HG03378 (cell line): ENCODE results near the gene AGAP1.

Experiments used
- ATAC-seq: cut with Tn5 transposase; IDR thresholded peaks from one replicate; pipeline ENCODE4 v1.9.1; 2021; ENCODE audit warnings: mild to moderate bottlenecking, moderate library complexity; ENCODE audit not compliant: unreplicated experiment

AGAP1 gene

DNA sequence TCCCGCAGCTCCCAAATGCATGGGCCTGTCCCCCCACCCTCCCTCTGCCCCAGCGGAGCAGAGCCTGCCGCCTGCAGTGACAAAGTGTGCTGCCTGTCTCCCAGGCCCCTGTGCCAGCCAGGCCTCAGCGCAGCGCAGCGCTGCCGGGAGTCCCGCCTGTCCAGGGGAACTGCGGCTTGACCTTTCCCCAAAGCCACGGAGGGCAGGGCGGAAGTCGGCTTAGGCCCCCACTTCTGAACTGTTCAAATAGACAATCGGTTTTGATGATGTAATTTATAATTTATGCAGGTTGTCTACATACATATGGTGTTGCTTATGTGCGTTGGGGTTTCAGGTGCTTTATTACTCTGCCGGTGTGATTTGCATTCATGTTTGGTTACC, 667.2 kb downstream of the AGAP1 start:
- ATAC-seq = no peak

- ATAC-seq = no peak
Measured at GRCh38 chr2:236161531-236161930, 667.7 kb downstream of the AGAP1 start.

- ATAC-seq = no peak
Measured at GRCh38 chr2:236162031-236162845, 668.4 kb downstream of the AGAP1 start.

DNA sequence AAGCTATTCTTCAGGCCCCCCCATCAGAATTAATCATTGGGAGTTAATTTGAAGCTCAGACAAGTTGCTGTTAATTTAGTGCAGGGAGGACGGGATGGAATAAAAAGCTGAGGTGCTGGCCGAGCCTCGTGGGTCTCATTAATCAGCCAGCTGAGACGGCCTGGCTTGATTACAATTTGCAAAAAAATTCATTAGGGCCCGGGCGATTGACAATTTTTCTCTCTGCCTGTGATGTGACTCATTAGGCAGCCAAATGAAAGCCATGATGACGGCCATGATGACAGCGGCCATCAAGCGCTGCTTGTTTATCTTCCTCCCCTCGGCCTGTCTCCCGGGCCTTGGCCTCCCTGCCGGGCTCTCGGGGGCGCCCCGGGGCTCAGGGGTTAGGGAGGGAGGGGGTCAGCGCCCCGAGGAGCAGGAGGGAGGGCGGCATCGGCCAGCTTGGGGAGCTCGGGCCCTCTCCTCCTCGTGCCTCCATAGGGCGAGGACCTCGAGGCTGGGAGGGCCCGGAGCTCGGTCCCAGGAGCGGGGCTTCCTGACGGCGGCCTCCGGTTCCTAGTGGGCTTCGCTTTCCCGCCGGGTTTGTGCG, 669.1 kb downstream of the AGAP1 start:
- ATAC-seq = no peak

GRCh38 chr2:236163471-236164200, 669.8 kb downstream of the AGAP1 start:
- ATAC-seq = no peak

DNA sequence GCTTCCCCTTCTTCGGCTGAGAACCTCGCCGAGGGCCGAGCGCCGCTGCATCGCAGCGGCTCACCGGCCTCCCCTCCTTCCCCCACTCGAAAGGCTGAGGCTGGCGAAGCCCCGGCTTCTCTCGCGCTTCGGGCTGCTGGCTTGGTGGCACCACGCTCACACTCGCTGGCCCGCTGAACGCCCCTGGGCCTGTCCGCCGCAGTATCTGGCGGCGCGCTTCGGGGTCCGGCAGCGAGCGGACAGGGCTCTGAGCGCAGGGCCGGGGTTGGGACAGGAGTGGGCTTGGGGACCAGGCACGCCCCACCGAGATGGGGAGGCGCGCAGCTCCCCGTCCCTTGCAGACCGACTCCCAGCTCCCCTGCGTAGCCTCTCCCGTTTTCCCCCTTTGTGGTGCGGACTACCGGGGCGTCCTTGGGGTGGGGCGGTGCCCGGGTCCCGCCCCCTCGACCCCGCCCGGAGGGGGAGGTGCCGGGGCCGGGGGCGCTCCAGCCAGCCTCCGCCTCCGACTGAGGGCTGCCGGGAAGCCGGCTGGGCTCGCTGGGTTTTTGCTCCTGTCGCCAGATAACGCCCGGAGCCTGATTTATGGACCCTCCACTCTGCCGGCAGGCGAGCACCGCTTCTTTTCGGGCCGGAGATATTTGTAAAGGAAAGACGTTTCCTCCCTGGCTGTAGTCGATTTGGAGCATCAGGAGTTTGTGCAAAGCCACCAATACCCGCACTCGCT, 670.5 kb downstream of the AGAP1 start:
- ATAC-seq = no peak

GRCh38 chr2:236164925-236165841, 671.3 kb downstream of the AGAP1 start:
- ATAC-seq = no peak

- ATAC-seq = no peak
Measured at GRCh38 chr2:236165842-236166795, 672.3 kb downstream of the AGAP1 start.

GRCh38 chr2:236166796-236167296, 673.0 kb downstream of the AGAP1 start:
- no peak for ATAC-seq

- ATAC-seq = no peak
Measured at GRCh38 chr2:236167297-236168109, 673.7 kb downstream of the AGAP1 start.

- no peak for ATAC-seq
Measured at GRCh38 chr2:236168110-236169080, 674.6 kb downstream of the AGAP1 start, which contains the start of gene GBX2. GBX2 (minus strand) TSS chr2:236168386; CDS start chr2:236167971, 415 bp downstream.

GRCh38 chr2:236169151-236169721, 675.4 kb downstream of the AGAP1 start:
- ATAC-seq = no peak

DNA sequence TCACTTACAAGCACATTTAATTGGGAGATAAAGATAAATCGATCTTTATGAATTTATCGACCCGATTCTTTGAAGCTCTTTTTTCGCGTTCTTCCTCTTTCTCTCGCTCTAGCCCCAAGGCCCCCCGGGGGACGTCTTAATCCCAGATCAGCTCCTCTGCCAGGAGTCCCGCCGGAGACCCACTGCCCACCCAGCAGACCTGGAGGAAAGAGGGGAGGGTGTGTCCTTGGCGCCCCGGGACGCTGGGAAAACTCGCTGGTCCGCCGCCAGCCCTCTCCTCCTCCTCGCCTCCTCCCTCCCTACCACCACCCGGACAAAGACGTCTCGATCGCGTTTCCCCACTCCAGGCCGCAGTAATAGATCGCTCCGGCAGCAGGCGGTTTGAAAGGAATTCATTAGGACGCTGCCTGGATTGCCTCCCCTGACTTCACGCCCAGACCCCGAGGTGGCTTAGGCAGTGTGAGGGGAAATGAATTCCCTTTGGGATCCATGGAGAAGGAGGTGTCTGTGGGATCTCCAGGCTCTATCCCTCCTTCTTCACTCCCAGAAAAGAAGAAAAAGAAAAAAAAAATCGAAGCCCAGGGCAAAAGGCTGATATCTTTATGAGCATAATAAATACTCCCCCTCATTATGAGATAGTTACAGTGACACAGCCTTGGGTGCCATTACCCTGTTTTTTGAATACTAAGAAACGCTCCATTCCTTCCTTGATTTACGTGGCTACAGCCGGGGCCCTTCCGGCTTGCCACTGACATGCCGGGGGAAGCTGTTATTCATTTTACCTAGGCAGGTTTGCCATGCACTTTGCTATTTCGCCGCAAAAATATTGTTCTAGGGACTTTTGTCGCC, 676.1 kb downstream of the AGAP1 start:
- no peak for ATAC-seq

DNA sequence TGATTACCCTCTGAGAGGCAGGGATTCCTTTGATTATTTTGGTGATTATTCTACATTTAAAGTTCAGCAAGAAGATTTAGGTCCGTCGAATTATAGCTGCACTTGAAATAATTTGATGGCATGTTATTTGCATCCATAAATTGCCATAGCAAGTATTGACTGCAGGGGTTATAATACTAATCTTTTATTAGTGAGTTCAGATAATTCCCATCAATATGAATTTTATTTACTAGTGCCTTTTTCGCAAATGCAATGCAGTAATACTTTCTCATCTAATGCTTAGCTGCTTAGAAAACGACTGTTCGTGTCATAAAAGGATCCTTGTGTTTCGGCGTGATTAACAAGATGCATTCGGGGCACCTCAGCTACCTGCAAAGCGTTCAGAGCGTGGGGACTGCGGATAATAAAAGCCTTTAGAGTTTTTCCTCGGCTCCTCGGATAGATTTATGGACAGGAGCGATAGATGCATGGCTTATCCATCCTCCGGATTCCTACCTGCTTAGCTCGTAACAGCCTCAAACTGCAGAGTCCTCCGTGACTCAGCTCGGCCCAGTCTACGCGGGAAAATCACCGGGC, 676.8 kb downstream of the AGAP1 start:
- ATAC-seq = no peak

DNA sequence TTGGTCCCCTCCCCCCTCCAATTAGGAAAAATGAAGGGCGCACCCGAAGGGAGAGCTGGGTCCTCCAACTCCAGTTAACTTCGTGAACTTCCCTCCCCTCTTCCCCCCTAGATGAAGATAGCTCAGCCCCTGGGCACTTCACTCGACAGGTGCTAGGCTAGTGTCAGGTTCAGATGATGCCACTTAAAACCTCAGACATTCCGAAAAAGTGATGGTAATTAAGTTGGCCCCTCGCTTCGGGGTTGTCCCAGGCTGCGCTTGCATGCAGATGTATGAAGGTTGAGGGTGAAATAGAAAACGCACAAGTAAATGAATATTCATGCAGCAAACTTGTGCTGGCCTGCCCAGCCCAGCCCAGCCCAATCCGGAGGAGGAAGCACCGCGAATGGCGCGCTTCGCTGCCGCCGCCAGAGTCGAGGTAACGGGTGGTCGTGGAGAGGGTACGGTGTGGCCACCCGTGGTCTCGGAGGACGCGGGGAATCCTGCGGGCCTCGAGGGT, 677.4 kb downstream of the AGAP1 start:
- no peak for ATAC-seq
